ENCODE data around the gene MED15. TPM values are rescaled to one million over a fixed set of nuclear protein-coding genes. Genes with fewer than 3 reads are reported as not detected.

MED15 gene
- total RNA-seq, 1 donor, result 36.9 TPM

DNA sequence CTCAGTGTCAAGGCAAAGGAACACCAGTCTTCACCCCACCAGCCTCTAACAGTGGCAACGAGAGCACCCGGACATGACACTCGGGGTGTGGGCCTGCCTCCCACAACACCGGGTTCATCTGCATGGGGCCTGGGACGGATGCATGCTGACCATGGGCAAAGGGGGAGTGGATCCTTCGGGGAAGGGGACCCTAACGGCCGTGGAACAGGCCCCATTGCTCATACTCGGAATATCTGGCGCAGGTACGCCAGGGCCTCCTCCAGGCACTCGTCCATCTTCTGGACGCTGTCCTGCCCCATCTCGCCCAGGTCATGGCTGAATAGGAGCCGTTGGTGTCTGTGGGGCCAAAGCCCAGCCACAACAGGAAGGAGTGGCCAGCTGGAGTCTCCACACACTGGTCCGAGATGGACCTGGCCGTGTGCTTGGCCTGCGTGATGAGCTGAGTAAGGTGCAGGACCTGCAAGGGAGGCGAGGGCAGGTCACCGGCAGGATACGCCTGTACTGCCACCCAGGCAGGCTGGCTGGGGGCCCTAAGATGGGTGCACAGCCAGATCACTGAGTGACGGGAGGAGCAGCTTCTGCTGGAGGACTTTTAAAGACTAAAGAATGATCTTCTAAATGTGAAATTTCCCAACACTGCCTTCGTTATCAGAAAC lies 96.8 kb downstream of the MED15 start:
- Histone ChIP-seq H3K4me3 (ENCODE audit: insufficient read depth, low read length) (no peak overlapping the region), H3K36me3 (ENCODE audit: insufficient read depth, low read length) (no peaks in the 10 kb centered on the region), H4K20me1 (ENCODE audit: insufficient read depth, low read length) (no peaks in the 10 kb centered on the region), H2AFZ (ENCODE audit: low read length) (no peak overlapping the region), H3K79me2 (ENCODE audit: insufficient read depth, low read length) (no peaks in the 10 kb centered on the region), H3K27me3 (ENCODE audit: insufficient read depth, low read length) (no peaks in the 10 kb centered on the region), H3K4me1 (ENCODE audit: insufficient read depth, low read length) (no peaks in the 10 kb centered on the region), H3K4me2 (ENCODE audit: insufficient read depth, low read length) (no peak overlapping the region), H3K9me3 (ENCODE audit: low read depth, low read length) (no peaks in the 10 kb centered on the region), H3K27ac (ENCODE audit: low read depth, low read length) (no peak overlapping the region)
- TF ChIP-seq, protein P1, sequence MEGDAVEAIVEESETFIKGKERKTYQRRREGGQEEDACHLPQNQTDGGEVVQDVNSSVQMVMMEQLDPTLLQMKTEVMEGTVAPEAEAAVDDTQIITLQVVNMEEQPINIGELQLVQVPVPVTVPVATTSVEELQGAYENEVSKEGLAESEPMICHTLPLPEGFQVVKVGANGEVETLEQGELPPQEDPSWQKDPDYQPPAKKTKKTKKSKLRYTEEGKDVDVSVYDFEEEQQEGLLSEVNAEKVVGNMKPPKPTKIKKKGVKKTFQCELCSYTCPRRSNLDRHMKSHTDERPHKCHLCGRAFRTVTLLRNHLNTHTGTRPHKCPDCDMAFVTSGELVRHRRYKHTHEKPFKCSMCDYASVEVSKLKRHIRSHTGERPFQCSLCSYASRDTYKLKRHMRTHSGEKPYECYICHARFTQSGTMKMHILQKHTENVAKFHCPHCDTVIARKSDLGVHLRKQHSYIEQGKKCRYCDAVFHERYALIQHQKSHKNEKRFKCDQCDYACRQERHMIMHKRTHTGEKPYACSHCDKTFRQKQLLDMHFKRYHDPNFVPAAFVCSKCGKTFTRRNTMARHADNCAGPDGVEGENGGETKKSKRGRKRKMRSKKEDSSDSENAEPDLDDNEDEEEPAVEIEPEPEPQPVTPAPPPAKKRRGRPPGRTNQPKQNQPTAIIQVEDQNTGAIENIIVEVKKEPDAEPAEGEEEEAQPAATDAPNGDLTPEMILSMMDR (IDR thresholded peaks at IDR 0.05; ENCODE audit: extremely low read depth, low read depth, low read length), result no peak
- peak; percentile 56 for DNase-seq (ENCODE audit: insufficient read length, low spot score, missing footprints)

DNA sequence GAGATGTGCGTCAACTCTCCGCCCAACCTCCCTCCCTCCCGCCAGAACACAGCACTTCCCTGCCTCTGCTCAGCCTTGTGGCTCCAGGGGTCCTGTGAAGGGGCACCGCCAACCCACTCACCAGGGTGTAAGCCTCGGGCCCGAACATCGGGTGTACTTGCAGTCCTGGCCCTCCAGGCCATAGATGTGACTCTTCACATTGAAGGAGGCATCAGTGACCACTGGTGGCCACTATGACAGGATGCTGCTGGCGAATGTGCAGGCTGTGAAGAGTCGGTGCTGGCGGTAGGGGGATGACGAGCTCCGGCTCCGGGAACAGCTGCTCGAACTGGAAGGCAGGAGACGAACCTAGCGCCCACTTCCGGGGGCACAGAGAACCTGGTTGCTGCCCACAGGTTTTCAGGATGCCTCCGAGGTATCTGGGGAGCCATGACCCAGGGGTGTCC lies 97.4 kb downstream of the MED15 start:
- no peak overlapping the region for H3K4me2 ChIP-seq (ENCODE audit: insufficient read depth, low read length)
- H3K4me1 ChIP-seq (ENCODE audit: insufficient read depth, low read length), result no peaks in the 10 kb centered on the region
- H3K36me3 ChIP-seq (ENCODE audit: insufficient read depth, low read length), result no peaks in the 10 kb centered on the region
- no peak overlapping the region for H3K4me3 ChIP-seq (ENCODE audit: insufficient read depth, low read length)
- peak; percentile 84 for DNase-seq (ENCODE audit: insufficient read length, low spot score, missing footprints)
- no peak overlapping the region for H2AFZ ChIP-seq (ENCODE audit: low read length)
- no peaks in the 10 kb centered on the region for H3K79me2 ChIP-seq (ENCODE audit: insufficient read depth, low read length)
- TF ChIP-seq, protein P1 (IDR thresholded peaks at IDR 0.05; ENCODE audit: extremely low read depth, low read depth, low read length), result no peak
- H4K20me1 ChIP-seq (ENCODE audit: insufficient read depth, low read length), result no peaks in the 10 kb centered on the region
- H3K27ac ChIP-seq (ENCODE audit: low read depth, low read length), result no peak overlapping the region
- no peaks in the 10 kb centered on the region for H3K9me3 ChIP-seq (ENCODE audit: low read depth, low read length)
- H3K27me3 ChIP-seq (ENCODE audit: insufficient read depth, low read length), result no peaks in the 10 kb centered on the region

DNA sequence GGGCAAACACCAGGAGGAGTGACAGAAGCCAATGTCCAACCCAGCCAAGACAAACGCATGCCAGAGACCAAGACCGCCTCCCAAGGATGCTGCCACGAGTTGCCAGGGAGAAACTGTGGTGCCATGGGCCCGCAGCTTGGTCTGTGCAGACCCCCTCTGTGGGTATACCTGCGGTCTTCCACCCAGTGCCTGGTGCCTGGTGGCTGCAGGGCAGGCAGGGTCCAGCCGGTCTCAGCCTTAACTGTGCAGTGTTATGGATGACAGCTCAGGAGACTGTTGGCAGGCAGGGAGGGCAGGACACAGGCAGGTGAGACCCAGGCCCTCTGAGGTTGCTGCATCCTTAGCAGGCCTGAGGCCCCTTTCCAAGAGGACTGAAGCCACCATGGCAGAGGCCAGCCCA lies 97.9 kb downstream of the MED15 start:
- peak; percentile 47 for DNase-seq (ENCODE audit: insufficient read length, low spot score, missing footprints)
- Histone ChIP-seq H3K79me2 (ENCODE audit: insufficient read depth, low read length) (no peaks in the 10 kb centered on the region), H3K4me2 (ENCODE audit: insufficient read depth, low read length) (no peak overlapping the region), H3K27ac (ENCODE audit: low read depth, low read length) (no peak overlapping the region), H3K36me3 (ENCODE audit: insufficient read depth, low read length) (no peaks in the 10 kb centered on the region), H3K4me3 (ENCODE audit: insufficient read depth, low read length) (no peak overlapping the region), H4K20me1 (ENCODE audit: insufficient read depth, low read length) (no peaks in the 10 kb centered on the region), H3K9me3 (ENCODE audit: low read depth, low read length) (no peaks in the 10 kb centered on the region), H3K27me3 (ENCODE audit: insufficient read depth, low read length) (no peaks in the 10 kb centered on the region), H2AFZ (ENCODE audit: low read length) (no peak overlapping the region), H3K4me1 (ENCODE audit: insufficient read depth, low read length) (no peaks in the 10 kb centered on the region)
- TF ChIP-seq, protein P1 (IDR thresholded peaks at IDR 0.05; ENCODE audit: extremely low read depth, low read depth, low read length), result no peak

DNA sequence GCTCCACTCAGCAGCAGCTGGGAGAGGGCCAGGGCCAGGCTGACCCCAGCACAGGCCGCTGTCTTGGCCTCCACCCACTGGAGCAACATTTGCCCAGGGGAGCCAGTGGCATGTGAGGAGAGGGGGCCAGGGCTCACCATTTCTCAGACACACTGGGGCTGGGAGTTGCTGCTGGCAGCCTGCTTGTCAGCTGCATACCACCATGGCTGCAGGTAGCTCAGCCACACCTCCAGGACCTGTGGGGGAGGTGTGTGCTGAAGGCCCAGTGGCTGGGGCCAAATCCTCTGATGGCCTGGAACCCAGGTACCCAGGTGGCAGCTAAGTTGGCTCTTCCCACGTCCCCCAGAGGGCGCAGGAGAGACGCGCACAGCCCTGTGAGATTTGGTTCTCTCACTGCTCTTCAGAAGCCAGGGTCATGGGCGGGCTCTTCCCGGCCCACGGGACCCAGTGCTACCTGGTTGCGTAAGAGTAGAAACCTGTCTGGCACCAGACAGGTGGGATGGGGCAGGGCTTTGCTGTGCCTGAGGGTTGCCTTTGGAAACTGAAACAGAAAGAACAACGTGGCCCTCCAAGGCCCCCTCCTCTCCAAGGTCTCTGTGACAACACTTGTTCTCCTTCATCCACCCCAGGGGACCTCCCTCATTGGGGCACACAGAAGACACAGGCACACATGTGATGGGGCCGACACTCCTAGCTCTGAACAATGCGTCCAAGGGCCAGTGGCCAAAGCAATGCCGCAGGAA lies 98.8 kb downstream of the MED15 start:
- H3K4me2 ChIP-seq (ENCODE audit: insufficient read depth, low read length), result no peak overlapping the region
- H3K9me3 ChIP-seq (ENCODE audit: low read depth, low read length), result no peaks in the 10 kb centered on the region
- no peaks in the 10 kb centered on the region for H3K79me2 ChIP-seq (ENCODE audit: insufficient read depth, low read length)
- TF ChIP-seq, protein P1 (IDR thresholded peaks at IDR 0.05; ENCODE audit: extremely low read depth, low read depth, low read length), result peak; percentile 69
- H4K20me1 ChIP-seq (ENCODE audit: insufficient read depth, low read length), result no peaks in the 10 kb centered on the region
- no peak overlapping the region for H2AFZ ChIP-seq (ENCODE audit: low read length)
- no peaks in the 10 kb centered on the region for H3K4me1 ChIP-seq (ENCODE audit: insufficient read depth, low read length)
- DNase-seq (ENCODE audit: insufficient read length, low spot score, missing footprints), result peak; percentile 91
- no peak overlapping the region for H3K4me3 ChIP-seq (ENCODE audit: insufficient read depth, low read length)
- H3K27ac ChIP-seq (ENCODE audit: low read depth, low read length), result no peak overlapping the region
- no peaks in the 10 kb centered on the region for H3K36me3 ChIP-seq (ENCODE audit: insufficient read depth, low read length)
- H3K27me3 ChIP-seq (ENCODE audit: insufficient read depth, low read length), result no peaks in the 10 kb centered on the region

Measured in osteoblast (primary cell).